Erythroblast (primary cell): ENCODE results near the gene GPR107.

Source experiments
- GATA1 ChIP-seq: IDR thresholded peaks from 2 replicates; pipeline ENCODE4 v1.6.1; 2011; ENCODE audit warnings: low read depth, mild to moderate bottlenecking, control low read depth, low read length, moderate library complexity
- POLR2A ChIP-seq: IDR thresholded peaks from 2 replicates; pipeline ENCODE4 v1.6.1; 2011; ENCODE audit warnings: mild to moderate bottlenecking, low read length

- TF ChIP-seq POLR2A (no peak), GATA1 (no peak)
Observed at GRCh38 chr9:130051855-130052254, 1.9 kb upstream of the GPR107 start.
